HepG2 (cell line): ENCODE measurements around the gene HOXA5. TPM values are rescaled to one million over a fixed set of nuclear protein-coding genes. Genes with fewer than 3 reads are reported as not detected.

Experiments used
- FOXA3 ChIP-seq: IDR thresholded peaks from 2 replicates; pipeline ENCODE4 v1.6.1; 2016; ENCODE audit warnings: missing genetic modification reagents, missing compliant biosample characterization
- GABPB1 ChIP-seq: IDR thresholded peaks from 2 replicates; pipeline ENCODE4 v1.6.1; 2016; ENCODE audit warnings: mild to moderate bottlenecking, missing genetic modification reagents, moderate library complexity, missing compliant biosample characterization
- HMGXB4 ChIP-seq, 2 experiments: sonication (generic) in 1 of 2; formaldehyde crosslinking in 1 of 2; IDR thresholded peaks; 2 replicates each; pipeline versions ENCODE4 v1.4.0 to v1.6.1; 2018 to 2020; ENCODE audit warnings: missing genetic modification reagents in 2 of 2, borderline replicate concordance in 1 of 2, low read depth in 1 of 2, mild to moderate bottlenecking in 1 of 2, missing biosample characterization in 1 of 2
- HNF1B ChIP-seq: sonication (generic); formaldehyde crosslinking; IDR thresholded peaks from 2 replicates; pipeline ENCODE4 v1.5.1; 2020; ENCODE audit warnings: mild to moderate bottlenecking, moderate library complexity, missing genetic modification reagents
- TBX2 ChIP-seq: sonication (generic); formaldehyde crosslinking; IDR thresholded peaks from 2 replicates; pipeline ENCODE4 v1.5.0; 2020; ENCODE audit warnings: missing genetic modification reagents, mild to moderate bottlenecking, borderline replicate concordance
- ZFP91 ChIP-seq: sonication (generic); formaldehyde crosslinking; IDR thresholded peaks from 2 replicates; pipeline ENCODE4 v1.9.0; 2022; ENCODE audit warnings: missing genetic modification reagents, mild to moderate bottlenecking, borderline replicate concordance
- ZNF333 ChIP-seq: sonication (generic); formaldehyde crosslinking; IDR thresholded peaks from 2 replicates; pipeline ENCODE4 v1.4.0; 2020; ENCODE audit warnings: mild to moderate bottlenecking, missing genetic modification reagents, borderline replicate concordance
- ZNF414 ChIP-seq: sonication (generic); formaldehyde crosslinking; IDR thresholded peaks from 2 replicates; pipeline ENCODE4 v1.5.0; 2020; ENCODE audit warnings: missing genetic modification reagents
- ZNF468 ChIP-seq: sonication (generic); formaldehyde crosslinking; IDR thresholded peaks from 2 replicates; pipeline ENCODE4 v1.8.0; 2022; ENCODE audit warnings: mild to moderate bottlenecking, moderate library complexity, missing genetic modification reagents
- ZNF572 ChIP-seq: sonication (generic); formaldehyde crosslinking; IDR thresholded peaks from 2 replicates; pipeline ENCODE4 v1.5.1; 2020; ENCODE audit warnings: mild to moderate bottlenecking, missing genetic modification reagents
- ZNF709 ChIP-seq: sonication (generic); formaldehyde crosslinking; IDR thresholded peaks from 2 replicates; pipeline ENCODE4 v1.5.0; 2020; ENCODE audit warnings: mild to moderate bottlenecking, missing genetic modification reagents
- ZSCAN31 ChIP-seq: sonication (generic); formaldehyde crosslinking; IDR thresholded peaks from 2 replicates; pipeline ENCODE4 v1.5.0; 2020; ENCODE audit warnings: low read depth, mild to moderate bottlenecking, missing genetic modification reagents
- polyA plus RNA-seq, 8 experiments: library from polyadenylated mRNA; depleted of rRNA in 3 of 8; stranded (reverse) in 7 of 8; unstranded in 1 of 8; fragments of >200 nt; fragmentation: Illumina TruSeq in 4 of 8; extraction: Trizol in 4 of 8; gene quantifications; 2 replicates each; pipeline versions ENCODE4 v1.2.1 to v1.2.3, GENCODE V29; 2011 to 2016; ENCODE audit warnings: low read depth in 4 of 8, missing spikeins in 1 of 8, mixed read lengths in 1 of 8; ENCODE audit not compliant: insufficient read depth in 1 of 8
- total RNA-seq, 5 experiments: library from RNA; depleted of rRNA; stranded (reverse); fragments of >200 nt; fragmentation: Illumina TruSeq; extraction: Trizol; gene quantifications; 2 replicates each; pipeline ENCODE4 v1.2.3, GENCODE V29; 2016; ENCODE audit warnings: low read depth in 1 of 5
- TF ChIP-seq, protein P1 (sequence below): sonication (generic); formaldehyde crosslinking; IDR thresholded peaks from 2 replicates; pipeline ENCODE4 v1.4.0; 2020; ENCODE audit warnings: missing genetic modification reagents, low read depth, mild to moderate bottlenecking, borderline replicate concordance
- TF ChIP-seq, protein P2 (sequence below): sonication (generic); formaldehyde crosslinking; conservative IDR thresholded peaks from 2 replicates; pipeline ENCODE4 v1.8.0; 2022; ENCODE audit warnings: low read depth, missing genetic modification reagents
- TF ChIP-seq, protein P3 (sequence below): sonication (generic); formaldehyde crosslinking; conservative IDR thresholded peaks from 2 replicates; pipeline ENCODE4 v1.8.0; 2022; ENCODE audit warnings: mild to moderate bottlenecking, moderate library complexity, missing genetic modification reagents

The HOXA5 gene
- total and polyA plus RNA-seq, 2 of the 13 experiments (the other 11 are each of a cell fraction or from before 2014, with no cell fraction given) = 3.2 to 3.6 TPM

- TF ChIP-seq HMGXB4 (CRISPR knock-in tag; IDR thresholded peaks at IDR 0.05; ENCODE audit: borderline replicate concordance in 1 of 2, low read depth in 1 of 2) = peak; percentile 83 to 87
- TF ChIP-seq, protein P1, sequence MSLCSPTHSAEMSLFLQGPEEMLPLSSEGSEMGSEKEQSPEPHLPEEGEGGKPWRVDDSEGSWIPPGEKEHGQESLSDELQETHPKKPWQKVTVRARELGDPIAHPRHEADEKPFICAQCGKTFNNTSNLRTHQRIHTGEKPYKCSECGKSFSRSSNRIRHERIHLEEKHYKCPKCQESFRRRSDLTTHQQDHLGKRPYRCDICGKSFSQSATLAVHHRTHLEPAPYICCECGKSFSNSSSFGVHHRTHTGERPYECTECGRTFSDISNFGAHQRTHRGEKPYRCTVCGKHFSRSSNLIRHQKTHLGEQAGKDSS (CRISPR knock-in tag) = peak; percentile 28; the same call in 1 of the 2 replicates
- no peak for TF ChIP-seq ZNF572
- no peak for TF ChIP-seq ZNF709
- 0 out of 2 replicates have a peak, but pooled peaks have one; percentile 36 for TF ChIP-seq ZNF414 (CRISPR knock-in tag)
- TF ChIP-seq HNF1B = peak; percentile 40; the same call in 1 of the 2 replicates
- peak; percentile 67; the same call in 1 of the 2 replicates for TF ChIP-seq ZFP91 (CRISPR knock-in tag)
- TF ChIP-seq, protein P2, sequence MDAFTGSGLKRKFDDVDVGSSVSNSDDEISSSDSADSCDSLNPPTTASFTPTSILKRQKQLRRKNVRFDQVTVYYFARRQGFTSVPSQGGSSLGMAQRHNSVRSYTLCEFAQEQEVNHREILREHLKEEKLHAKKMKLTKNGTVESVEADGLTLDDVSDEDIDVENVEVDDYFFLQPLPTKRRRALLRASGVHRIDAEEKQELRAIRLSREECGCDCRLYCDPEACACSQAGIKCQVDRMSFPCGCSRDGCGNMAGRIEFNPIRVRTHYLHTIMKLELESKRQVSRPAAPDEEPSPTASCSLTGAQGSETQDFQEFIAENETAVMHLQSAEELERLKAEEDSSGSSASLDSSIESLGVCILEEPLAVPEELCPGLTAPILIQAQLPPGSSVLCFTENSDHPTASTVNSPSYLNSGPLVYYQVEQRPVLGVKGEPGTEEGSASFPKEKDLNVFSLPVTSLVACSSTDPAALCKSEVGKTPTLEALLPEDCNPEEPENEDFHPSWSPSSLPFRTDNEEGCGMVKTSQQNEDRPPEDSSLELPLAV (CRISPR knock-in tag) = no peak
- TF ChIP-seq, protein P3, sequence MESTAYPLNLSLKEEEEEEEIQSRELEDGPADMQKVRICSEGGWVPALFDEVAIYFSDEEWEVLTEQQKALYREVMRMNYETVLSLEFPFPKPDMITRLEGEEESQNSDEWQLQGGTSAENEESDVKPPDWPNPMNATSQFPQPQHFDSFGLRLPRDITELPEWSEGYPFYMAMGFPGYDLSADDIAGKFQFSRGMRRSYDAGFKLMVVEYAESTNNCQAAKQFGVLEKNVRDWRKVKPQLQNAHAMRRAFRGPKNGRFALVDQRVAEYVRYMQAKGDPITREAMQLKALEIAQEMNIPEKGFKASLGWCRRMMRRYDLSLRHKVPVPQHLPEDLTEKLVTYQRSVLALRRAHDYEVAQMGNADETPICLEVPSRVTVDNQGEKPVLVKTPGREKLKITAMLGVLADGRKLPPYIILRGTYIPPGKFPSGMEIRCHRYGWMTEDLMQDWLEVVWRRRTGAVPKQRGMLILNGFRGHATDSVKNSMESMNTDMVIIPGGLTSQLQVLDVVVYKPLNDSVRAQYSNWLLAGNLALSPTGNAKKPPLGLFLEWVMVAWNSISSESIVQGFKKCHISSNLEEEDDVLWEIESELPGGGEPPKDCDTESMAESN = peak; percentile 57
- TF ChIP-seq GABPB1 (CRISPR knock-in tag) = peak; percentile 51; the same call in 1 of the 2 replicates
- TF ChIP-seq FOXA3 (CRISPR knock-in tag) = peak; percentile 9; the same call in 1 of the 2 replicates
- no peak for TF ChIP-seq ZNF468 (CRISPR knock-in tag)
- peak; percentile 52; the same call in 1 of the 2 replicates for TF ChIP-seq TBX2 (CRISPR knock-in tag)
- TF ChIP-seq ZSCAN31 (CRISPR knock-in tag) = 0 out of 2 replicates have a peak, but pooled peaks have one; percentile 80
- 0 out of 2 replicates have a peak, but pooled peaks have one; percentile 63 for TF ChIP-seq ZNF333 (CRISPR knock-in tag)
These were observed 17.2 kb upstream of the HOXA5 start (continued) for GRCh38 chr7:27160546-27161213.
